HG02884 (cell line): ENCODE results near the gene LYZL6.
"Not testable (repeated sequence)": the region's sequence is repeated elsewhere in the genome, so short reads cannot be mapped to it uniquely, and the experiment has no call there.

Source experiments
- ATAC-seq: cut with Tn5 transposase; IDR thresholded peaks from one replicate; pipeline ENCODE4 v1.9.1; 2021; ENCODE audit warnings: mild to moderate bottlenecking, moderate library complexity; ENCODE audit not compliant: unreplicated experiment

The LYZL6 gene

DNA sequence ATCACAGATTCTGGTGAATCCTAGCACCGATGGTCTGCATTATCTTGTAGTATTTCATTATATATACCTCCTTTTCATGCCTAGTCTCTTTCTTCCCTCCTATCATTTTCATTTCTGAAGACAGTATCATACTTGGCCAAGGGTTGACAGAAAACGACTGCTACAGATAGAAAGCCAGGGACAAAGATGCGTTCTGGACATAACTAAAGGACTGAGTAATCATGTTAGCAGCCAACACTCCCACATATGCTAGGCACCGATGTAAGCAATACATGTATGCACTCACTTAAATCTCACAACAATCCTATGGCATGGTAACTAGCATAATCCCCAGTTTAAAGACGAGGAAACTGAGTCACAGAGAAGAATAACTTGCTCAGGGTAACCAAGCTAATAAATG lies 35.8 kb downstream of the LYZL6 start:
- no peak for ATAC-seq

DNA sequence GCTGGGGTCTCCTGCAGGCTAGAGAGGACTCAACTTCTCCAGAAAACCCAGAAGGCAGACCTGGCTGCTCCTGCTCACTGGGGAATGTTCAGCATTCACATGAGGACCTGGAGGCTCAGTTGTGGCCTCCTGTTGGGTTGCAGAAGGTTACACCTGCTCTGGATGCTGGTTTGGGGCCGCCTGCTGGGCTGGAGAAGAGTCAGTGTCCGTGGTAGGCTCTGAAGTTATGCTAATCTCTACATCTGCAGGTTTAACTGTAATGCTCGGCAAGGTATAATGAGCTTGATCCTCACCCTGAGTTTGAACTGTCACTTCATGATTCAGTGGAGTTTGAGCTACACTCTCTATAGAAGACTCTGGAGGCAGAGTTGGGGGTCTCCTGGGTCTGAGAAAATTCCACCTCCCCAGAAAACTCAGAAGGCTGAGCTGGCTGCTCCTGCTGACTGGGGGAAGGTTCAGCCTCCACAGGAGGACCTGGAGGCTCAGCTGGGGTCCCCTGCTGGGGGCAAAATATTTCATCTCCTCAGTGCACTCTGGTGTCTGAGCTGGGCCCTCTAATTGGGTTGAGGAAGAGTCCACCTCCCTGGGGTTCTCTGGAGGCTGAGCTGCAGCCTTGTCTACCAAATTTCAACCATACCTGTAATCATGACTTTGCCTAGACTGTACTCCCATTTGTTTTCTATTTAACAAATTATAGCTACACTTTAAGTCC lies 36.4 kb downstream of the LYZL6 start:
- no peak for ATAC-seq

DNA sequence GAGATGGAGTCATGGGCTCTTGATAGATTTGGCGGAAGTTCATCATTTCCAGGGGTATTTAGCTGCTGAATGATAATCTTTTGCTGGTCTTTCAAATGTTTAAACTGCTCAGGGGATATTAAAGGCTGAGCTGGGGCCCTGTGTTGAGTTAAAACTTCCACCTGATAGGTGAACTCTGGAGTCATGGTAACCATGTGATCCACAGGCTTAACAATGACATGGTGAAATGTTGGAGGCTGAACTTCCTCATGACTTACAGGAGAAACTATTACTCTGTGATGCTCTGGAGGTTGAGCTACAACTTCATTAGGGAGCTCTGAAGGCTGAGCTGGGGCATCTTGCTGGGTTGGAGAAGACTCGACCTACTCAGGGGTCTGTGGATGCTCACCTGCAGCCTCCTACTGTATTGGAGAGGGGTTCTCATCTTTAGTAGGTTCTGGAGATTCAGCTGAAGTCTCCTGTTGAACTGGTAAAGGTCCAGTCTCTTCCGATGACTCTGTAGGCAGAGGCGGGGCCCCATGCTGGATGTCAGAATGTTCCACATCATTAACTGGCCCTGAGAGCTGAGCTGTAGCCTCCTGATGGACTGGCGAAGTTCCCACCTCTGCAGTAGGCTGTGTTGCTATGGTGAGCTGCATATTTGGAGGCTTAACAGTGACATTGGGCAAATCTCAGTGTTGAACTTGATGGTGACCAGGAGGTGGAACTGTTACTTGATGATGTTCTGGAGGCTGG lies 37.2 kb downstream of the LYZL6 start:
- no peak for ATAC-seq

DNA sequence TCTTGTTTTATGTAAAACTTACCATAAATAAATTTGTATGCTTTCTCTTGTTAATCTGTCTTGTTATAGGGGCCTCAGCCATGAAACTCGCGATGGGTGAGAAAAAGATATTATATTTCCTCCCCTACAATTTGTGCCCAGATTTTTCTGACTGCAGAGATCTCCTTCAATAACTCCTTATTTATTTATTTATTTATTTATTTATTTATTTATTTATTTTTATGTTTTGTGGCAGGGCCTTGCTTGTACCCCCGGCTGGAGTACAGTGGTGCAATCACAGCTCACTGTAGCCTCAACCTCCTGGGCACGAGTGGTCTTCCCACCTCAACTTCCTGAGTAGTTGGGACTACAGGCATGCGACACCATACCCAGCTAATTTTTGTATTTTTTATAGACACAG lies 40.1 kb downstream of the LYZL6 start:
- ATAC-seq: no peak

DNA sequence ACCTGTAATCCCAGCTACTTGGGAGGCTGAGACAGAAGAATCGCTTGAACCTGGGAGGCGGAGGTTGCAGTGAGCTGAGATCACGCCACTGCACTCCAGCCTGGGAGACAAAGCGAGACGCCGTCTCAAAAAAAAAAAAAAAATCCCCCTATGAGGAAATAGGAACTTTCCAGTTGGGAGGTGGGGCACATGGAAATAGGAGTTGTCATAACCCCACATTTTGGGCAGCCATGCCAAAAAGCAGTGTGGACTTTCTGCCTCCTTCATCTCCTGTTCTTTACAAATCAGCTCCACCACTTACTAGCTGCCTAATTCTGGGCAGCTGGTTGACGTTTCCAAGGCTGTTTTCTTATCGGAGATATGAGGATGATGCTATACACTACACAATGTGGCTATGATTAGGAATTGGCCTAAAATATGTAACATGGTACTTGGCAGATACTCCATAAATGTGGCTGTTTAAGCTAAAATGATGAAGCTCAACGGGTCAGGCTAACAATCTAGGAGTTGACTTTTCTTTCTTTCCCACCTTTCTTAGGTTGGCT lies 41.8 kb downstream of the LYZL6 start:
- no peak for ATAC-seq

DNA sequence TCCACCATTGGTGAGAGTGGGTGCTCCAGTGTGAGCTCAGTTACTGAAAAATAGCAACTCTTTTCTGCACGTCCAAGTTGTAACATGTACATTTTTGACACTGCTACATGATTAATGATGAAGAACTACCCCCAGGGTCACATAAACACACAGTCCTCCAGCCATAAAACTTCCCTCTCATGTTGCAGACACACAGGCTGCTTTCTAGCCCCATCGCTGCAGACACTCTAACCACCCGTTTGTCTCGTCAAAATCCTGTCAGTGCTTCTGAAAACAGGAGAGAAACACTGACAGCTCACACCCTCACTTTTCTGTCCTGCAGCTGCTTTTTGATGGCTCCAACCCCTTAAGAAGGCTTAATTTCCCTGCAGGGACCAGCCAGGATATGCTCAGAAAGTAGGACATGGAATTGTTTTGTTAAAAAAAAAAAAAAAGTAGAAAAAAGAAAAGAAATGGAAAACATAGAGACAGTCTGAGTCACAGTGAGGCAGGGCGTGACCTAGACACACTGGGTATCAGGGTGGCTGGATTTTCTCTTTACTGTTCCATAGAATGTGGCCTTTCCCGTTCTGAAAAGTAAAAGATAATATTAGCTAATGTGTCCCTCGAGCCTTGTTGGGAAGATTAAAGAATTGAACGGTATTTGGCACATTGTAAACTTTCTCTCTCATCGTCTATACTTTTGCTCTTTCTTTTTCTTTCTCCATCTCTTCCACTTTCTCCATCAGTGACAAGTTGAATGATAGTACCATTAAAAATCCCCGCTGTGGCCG lies 42.6 kb downstream of the LYZL6 start:
- ATAC-seq: no peak

DNA sequence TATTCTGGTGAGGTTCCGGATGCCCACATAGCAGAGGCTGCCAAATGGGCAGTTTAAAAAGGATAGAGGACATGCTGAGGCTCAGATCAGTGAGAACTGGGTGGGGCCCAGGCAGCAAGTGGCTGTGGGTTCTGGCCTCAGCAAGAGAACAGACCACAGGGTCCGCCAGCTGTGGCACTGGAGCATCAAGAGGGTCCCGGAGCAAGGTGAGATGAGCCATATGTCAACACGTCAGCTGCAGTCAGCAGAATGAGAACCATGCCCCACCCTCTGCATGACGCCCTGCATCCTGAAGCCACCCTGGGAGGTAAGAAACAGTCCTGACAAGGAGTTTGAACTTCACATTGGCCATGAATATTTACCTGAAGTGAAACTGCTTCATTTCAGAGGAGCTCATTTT lies 43.2 kb downstream of the LYZL6 start:
- ATAC-seq: no peak

DNA sequence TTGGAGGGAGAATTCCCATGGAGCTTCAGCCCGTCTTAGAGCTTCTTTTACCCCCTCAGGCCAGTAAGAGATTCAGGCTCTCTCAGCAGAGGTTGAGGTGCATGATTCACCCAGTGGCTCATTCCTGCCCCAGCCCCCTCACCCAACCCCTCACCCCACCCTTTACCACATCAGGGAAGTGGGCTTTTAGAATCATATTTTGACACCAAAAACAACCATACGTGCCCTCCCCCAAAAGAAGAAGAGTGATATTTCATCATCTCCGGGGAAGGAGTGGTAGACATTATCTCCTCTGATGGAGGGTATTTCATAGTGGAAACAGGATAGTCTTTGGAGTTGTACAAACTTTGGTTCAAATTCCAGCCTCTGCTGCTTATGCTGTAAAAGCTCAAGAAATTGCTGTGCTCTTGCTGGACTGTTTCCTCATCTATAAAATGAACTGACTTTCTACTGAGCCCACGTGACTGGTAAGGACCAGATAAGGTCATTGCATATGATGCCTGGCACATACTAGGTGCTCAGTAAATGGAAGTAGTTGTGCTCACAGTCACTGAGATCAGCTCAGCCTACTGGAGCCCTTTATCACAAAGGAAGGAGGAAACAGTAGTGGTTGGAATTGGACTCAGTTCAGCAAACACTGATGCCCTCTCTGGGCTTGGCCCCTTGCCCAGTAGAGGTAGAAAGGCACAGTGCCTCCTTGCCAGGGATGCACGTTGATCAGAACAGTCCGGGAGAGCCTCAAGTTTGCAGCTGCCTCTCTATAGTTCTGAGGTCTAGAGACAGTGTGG lies 45.0 kb downstream of the LYZL6 start:
- ATAC-seq: no peak

DNA sequence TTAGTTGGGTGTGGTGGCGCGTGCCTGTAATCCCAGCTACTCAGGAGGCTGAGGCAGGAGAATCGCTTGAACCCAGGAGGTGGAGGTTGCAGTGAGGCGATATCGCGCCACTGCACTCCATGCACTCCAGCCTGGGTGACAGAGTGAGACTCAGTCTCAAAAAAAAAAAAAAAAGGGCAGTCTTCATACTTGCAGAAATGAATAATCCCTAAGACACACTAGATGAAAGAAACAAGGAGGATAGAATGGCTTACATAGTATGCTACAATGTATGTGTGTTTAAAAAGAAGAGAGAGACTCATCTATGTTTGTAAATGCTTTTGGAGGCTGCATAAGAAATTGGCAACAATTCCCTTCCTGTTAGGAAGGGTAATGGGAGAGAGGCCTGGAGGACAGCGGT lies 45.7 kb downstream of the LYZL6 start:
- not testable (repeated sequence) for ATAC-seq

DNA sequence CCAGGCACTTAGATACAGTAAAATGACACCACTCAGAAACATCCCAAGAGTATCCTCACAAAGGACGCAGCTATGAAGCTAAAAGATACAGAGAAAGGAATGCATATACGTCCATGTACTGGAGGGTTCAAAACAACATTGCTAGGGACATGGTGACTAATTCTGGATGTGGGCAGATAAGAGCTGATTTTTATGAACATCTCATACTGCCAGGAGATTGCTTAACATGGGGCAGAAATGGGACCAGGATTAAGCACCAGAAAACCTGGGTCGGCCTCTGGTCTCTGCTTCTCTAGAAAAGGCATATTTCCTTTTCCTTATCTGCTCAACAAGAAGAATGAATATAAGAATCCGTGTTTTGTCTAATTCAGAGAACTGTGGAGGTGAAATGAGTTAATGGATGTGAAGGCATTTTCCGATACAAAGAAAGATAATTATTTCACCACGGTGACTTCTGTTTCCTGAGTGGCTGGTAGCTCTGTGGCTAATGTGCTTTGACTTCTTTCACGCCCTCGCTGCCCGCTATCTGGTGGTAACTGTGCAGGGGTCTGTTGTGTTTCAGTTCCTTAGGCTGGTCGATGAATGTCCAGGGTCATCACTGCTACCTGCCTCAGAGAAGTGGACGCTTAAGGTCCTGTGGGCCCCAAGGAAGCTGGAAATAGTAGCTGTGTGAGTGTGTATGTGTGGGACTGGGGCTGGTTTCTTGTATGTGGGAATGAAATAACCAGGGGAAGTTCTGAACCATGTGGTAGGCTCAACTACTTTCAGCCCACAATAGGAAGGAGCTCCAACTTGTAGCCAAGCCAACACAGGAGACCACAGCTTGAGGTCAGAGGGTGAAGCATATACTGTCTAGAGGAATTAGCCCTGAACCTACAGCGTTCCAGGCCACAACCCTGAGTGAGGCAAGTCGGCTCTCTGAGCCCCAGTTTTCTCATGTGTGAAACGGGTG lies 47.6 kb downstream of the LYZL6 start:
- peak; percentile 48 for ATAC-seq

DNA sequence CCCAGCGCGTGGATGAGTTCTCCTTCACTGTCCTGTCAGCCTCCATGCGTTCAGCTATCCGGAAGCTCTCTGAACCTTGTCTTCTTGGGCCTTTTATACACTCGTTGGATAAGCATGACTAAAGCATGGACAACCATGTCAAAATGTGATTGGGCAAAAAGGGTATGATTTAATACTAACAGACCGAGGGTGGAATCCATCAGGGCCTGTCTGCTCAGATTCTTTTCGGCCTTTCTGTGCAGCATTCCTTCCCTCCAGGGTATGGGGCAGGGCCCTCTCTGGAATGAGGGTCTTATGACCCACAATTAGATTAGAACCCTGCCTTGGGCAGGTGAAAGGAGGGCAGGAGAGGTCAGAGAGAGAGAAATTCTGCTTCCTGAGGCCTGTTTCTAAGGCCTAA lies 49.3 kb downstream of the LYZL6 start:
- no peak for ATAC-seq

DNA sequence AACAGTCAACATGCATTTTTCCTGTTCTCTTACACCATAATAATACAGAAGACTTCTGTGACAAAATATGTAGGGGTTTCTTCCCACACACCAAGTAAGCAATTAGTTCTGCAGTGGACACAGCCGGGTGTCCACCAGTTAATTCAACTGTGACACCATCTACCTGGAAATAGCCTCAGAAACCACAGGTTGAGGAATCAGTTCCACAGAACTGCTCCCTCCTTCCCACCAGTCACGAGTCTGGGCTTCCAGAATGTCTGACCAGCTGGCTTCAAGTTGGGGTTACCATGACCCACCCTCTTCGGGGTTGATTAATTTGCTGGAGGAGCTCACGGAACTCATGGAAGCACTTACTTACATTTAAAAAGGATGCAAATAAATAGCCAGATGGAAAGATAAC lies 49.8 kb downstream of the LYZL6 start:
- ATAC-seq: no peak

DNA sequence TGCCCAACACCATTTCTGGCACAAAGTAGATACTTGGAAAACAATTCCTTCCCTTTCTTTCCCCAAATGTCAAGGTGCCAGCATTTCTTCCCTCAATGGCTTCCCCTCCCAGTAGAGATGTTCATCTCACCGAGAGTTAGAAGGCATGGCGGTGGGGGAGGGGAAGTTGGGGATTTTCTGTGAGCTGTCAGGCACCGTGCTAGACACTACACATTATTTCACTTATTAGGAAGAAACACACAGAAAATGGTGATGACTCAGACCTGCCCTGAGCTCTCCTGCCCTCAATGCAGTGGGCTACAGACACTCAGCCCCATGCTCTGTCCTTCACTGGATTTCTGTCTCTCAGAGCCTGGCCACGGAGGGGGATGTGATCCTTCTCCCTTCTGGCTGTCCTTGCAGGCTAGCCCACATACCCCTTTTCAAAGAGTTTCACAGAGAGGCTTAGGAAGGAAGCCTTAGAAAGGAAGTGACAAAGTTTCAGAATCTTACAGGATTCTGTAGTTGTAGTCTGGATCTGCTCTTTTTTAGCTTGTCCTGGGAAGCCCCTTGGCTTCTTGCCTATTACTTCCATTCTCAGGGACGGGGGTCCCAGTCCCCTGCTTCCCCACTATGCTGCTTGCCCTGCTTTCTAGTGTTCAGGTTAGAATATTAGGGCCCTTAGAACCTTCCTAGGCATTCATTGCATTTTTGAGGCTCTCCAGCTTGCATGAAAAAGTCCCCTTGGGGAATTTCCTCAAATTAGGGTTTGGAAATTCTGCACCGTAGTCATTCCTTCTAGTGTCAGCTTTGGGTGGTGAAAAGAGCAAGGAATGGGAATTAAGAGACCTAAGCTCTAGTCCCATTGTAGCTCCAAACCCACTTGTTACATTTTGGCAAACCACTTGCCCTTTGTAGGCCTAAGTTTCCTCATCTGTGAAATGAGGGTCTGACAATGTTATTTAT lies 51.1 kb downstream of the LYZL6 start:
- no peak for ATAC-seq

DNA sequence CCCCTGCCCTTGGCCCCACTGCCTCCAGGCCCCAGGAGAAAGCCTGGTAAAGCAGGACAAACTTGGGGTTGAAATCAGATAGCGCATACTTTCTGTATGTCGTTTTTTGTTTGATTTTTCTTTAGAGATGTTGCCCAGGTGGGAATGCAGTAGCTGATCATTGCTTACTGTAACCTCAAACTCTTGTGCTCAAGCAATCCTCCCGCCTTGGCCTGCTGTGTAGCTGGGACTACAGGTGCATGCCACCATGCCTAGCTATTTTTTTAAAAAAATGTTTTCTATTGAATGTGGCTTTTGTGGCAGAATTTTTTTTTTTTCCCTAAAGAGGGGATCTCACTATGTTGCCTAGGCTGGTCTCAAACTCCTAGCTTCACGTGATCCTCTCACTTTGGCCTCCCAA lies 52.2 kb downstream of the LYZL6 start:
- ATAC-seq: no peak

DNA sequence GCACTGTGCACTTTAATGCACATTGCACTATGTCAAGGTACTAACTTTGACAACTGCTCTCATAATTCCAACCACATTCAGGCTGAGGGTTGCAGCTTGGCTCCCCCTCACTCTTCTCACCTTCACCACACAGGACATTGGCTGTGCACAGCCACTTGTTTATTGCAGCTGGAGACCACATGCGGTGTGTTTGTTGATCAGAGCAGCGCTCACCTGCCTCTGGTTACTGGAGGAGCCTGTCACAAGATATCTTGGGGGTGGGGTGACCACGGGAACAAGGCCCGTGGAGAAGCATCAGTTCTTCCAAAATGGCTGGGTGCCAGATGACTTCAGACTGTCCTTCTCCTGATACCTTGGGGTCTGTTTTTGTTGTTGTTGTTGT lies 52.7 kb downstream of the LYZL6 start:
- ATAC-seq: no peak

DNA sequence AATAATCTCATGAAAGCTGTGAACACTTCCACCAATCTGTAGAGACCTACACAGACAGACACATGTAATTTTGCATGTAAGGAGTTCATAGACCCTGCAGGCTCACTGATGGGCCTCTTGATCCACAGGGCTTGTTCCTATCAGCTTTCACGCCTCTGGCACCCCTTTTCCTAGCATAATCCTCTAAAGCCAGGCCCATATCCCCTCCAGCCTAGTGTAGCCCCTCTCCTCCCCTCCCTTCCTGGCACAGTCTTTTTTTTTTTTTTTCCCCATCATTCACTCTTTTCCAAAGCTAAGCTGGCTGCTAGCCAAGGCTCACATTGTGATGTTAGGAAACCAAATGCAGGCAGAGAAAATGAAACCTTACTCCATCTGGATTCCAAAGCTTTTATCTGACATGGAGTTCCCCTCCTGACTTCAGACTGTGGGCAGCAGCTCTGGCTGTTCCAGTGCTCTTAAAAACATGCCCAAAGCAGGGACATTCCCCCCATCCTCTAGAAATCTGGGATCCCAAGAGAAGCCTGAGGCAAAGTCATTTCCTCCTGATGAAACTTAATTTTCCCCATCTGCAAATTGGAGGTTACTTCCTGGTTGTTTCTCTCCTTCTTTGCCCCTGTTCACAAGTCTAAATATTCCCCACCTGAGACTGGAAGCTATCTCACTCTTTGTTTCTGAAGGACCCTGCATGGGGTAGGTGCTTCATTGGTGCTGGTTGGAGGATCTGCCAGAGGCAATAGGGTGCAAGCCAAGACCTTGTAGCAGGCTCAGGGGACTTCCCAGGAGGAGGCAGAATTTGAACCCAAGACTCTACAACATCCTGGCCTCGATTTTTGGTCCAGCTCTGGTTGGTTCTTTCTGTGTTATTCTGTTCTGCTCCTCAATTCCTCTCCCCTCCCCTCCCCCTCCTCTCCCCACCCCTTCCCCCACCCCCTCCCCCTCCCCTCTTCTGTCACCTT lies 53.4 kb downstream of the LYZL6 start:
- no peak for ATAC-seq

DNA sequence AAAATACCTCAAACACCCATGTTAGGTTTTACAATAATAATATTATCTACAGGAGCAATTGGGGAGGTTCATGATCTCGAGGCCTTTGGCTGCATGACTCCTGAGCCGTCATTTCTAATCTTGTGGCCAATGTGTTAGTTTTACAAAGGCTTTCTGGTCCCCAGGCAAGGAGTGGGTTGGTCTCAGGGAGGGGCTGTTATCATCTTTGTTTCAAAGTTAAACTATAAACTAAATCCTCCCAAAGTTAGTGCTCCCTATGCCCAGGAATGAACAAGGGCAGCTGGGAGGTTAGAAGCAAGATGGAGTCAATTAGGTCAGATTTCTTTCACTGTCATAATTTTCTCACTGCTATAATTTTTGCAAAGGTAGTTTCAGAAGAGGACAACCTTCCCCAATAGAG lies 54.3 kb downstream of the LYZL6 start:
- no peak for ATAC-seq
